Measurements from ENCODE around the gene TUBB6.
A peak's percentile ranks its signal among the peaks of the same experiment; 100 is the strongest.

The TUBB6 gene

GRCh38 chr18:12291161-12291560, 16.9 kb upstream of the TUBB6 start:
- no peak for DNase-seq (ENCODE audit: low read depth in 2 of 2)

- DNase-seq (ENCODE audit: low read depth in 2 of 2), result no peak
These were observed 16.4 kb upstream of the TUBB6 start for GRCh38 chr18:12291690-12292089.

- no peak for DNase-seq (ENCODE audit: low read depth in 2 of 2)
These were observed 14.2 kb upstream of the TUBB6 start for GRCh38 chr18:12293831-12294230.

- DNase-seq (ENCODE audit: low read depth in 2 of 2), result no peak
These were observed 12.5 kb upstream of the TUBB6 start for GRCh38 chr18:12295389-12296086.

GRCh38 chr18:12296087-12296403, 12.0 kb upstream of the TUBB6 start:
- no peak for DNase-seq (ENCODE audit: low read depth in 2 of 2)

GRCh38 chr18:12296457-12296856, 11.6 kb upstream of the TUBB6 start:
- no peak for DNase-seq (ENCODE audit: low read depth in 2 of 2)

- no peak for DNase-seq (ENCODE audit: low read depth in 2 of 2)
These were observed 8.2 kb upstream of the TUBB6 start for GRCh38 chr18:12299862-12300261.

GRCh38 chr18:12301263-12302005, 6.6 kb upstream of the TUBB6 start:
- no peak for DNase-seq (ENCODE audit: low read depth in 2 of 2)

- DNase-seq (ENCODE audit: low read depth in 2 of 2), result no peak
These were observed 5.5 kb upstream of the TUBB6 start for GRCh38 chr18:12302391-12303147.

GRCh38 chr18:12304351-12305210, 3.5 kb upstream of the TUBB6 start:
- DNase-seq (ENCODE audit: low read depth in 2 of 2), result no peak

GRCh38 chr18:12305211-12305610, 2.8 kb upstream of the TUBB6 start:
- no peak for DNase-seq (ENCODE audit: low read depth in 2 of 2)

GRCh38 chr18:12305930-12306629, 2.0 kb upstream of the TUBB6 start:
- no peak for DNase-seq (ENCODE audit: low read depth in 2 of 2)

GRCh38 chr18:12306752-12307700, 1.0 kb upstream of the TUBB6 start:
- no peak for DNase-seq (ENCODE audit: low read depth in 2 of 2)

- DNase-seq (ENCODE audit: low read depth in 2 of 2), result peak in 1 of 2 donors; percentile 26
These were observed 502 bp downstream of the TUBB6 start for GRCh38 chr18:12308386-12309100.

GRCh38 chr18:12309683-12310198, 1.7 kb downstream of the TUBB6 start:
- no peak for DNase-seq (ENCODE audit: low read depth in 2 of 2)

GRCh38 chr18:12310762-12311161, 2.7 kb downstream of the TUBB6 start:
- DNase-seq (ENCODE audit: low read depth in 2 of 2), result no peak

- DNase-seq (ENCODE audit: low read depth in 2 of 2), result no peak
These were observed 4.9 kb downstream of the TUBB6 start for GRCh38 chr18:12312976-12313375.

GRCh38 chr18:12313530-12314245, 5.6 kb downstream of the TUBB6 start:
- DNase-seq (ENCODE audit: low read depth in 2 of 2), result no peak
